Endothelial cell (in vitro differentiated cells): Measurements from ENCODE around the gene TPO. TPM values are rescaled to one million over a fixed set of nuclear protein-coding genes. Genes with fewer than 3 reads are reported as not detected.

Source experiments
- DNase-seq: peaks from one replicate; pipeline ENCODE4 v3.0.0; 2021; ENCODE audit warnings: low spot score
- H3K27ac Mint-ChIP-seq: one replicate; pipeline ENCODE4 v1.8.0; 2021; ENCODE audit warnings: mixed read lengths, inconsistent platforms; ENCODE audit not compliant: unreplicated experiment
- H3K27me3 Mint-ChIP-seq: one replicate; pipeline ENCODE4 v1.8.0; 2021; ENCODE audit warnings: mild to moderate bottlenecking, moderate library complexity, mixed read lengths, inconsistent platforms; ENCODE audit not compliant: unreplicated experiment
- H3K36me3 Mint-ChIP-seq: one replicate; pipeline ENCODE4 v1.8.0; 2021; ENCODE audit warnings: mild to moderate bottlenecking, low read depth, mixed read lengths, inconsistent platforms; ENCODE audit not compliant: unreplicated experiment
- H3K4me1 Mint-ChIP-seq: one replicate; pipeline ENCODE4 v1.8.0; 2021; ENCODE audit warnings: mild to moderate bottlenecking, mixed read lengths, inconsistent platforms; ENCODE audit not compliant: unreplicated experiment
- H3K4me3 Mint-ChIP-seq: one replicate; pipeline ENCODE4 v1.8.0; 2021; ENCODE audit warnings: mild to moderate bottlenecking, mixed read lengths, inconsistent platforms; ENCODE audit not compliant: unreplicated experiment
- H3K9me3 Mint-ChIP-seq: one replicate; pipeline ENCODE4 v1.8.0; 2021; ENCODE audit warnings: mixed read lengths, inconsistent platforms; ENCODE audit not compliant: unreplicated experiment
- CTCF ChIP-seq: fragments of 200-600 bp; sonication (generic); IDR thresholded peaks from one replicate; pipeline ENCODE4 v1.5.0; 2021; ENCODE audit warnings: antibody characterized with exemption; ENCODE audit not compliant: unreplicated experiment
- total RNA-seq: library from RNA; stranded (reverse); fragmentation: NEBNext Ultra II Directional; extraction: Animal tissue kit (Norgen Biotek cat#: 25700); gene quantifications from one replicate; pipeline ENCODE4 v1.2.1, GENCODE V29; 2021; ENCODE audit not compliant: unreplicated experiment

Gene TPO
- total RNA-seq, 1 donor from 2014 or later: 0.41 TPM

GRCh38 chr2:1542971-1543370, 129.7 kb downstream of the TPO start:
- no peaks in the 10 kb centered on the region for H3K27me3 Mint-ChIP-seq
- DNase-seq: no peak
- H3K9me3 Mint-ChIP-seq: no peaks in the 10 kb centered on the region
- H3K4me1 Mint-ChIP-seq: no peaks in the 10 kb centered on the region
- H3K36me3 Mint-ChIP-seq: no peaks in the 10 kb centered on the region
- no peak overlapping the region for H3K4me3 Mint-ChIP-seq
- H3K27ac Mint-ChIP-seq: no peak overlapping the region
- TF ChIP-seq CTCF: no peak

- H3K4me3 Mint-ChIP-seq: no peak overlapping the region
- no peak overlapping the region for H3K27ac Mint-ChIP-seq
- no peaks in the 10 kb centered on the region for H3K9me3 Mint-ChIP-seq
- DNase-seq: no peak
- H3K27me3 Mint-ChIP-seq: no peaks in the 10 kb centered on the region
- no peaks in the 10 kb centered on the region for H3K4me1 Mint-ChIP-seq
- no peaks in the 10 kb centered on the region for H3K36me3 Mint-ChIP-seq
- TF ChIP-seq CTCF: no peak
Observed at GRCh38 chr2:1543776-1544477, 130.7 kb downstream of the TPO start.

GRCh38 chr2:1544478-1545069, 131.3 kb downstream of the TPO start:
- H3K4me1 Mint-ChIP-seq: no peaks in the 10 kb centered on the region
- no peak overlapping the region for H3K4me3 Mint-ChIP-seq
- no peak for TF ChIP-seq CTCF
- H3K27me3 Mint-ChIP-seq: no peaks in the 10 kb centered on the region
- no peak for DNase-seq
- no peak overlapping the region for H3K27ac Mint-ChIP-seq
- no peaks in the 10 kb centered on the region for H3K9me3 Mint-ChIP-seq
- H3K36me3 Mint-ChIP-seq: no peaks in the 10 kb centered on the region

GRCh38 chr2:1546023-1546591, 132.8 kb downstream of the TPO start:
- DNase-seq: peak; percentile 72

More at GRCh38 chr2:1546023-1546591, 132.8 kb downstream of the TPO start:
- no peak overlapping the region for H3K4me3 Mint-ChIP-seq
- H3K4me1 Mint-ChIP-seq: no peaks in the 10 kb centered on the region
- no peaks in the 10 kb centered on the region for H3K9me3 Mint-ChIP-seq
- H3K27me3 Mint-ChIP-seq: peaks cover 2% of the 10 kb centered on the region
- peak; percentile 82 for TF ChIP-seq CTCF
- H3K27ac Mint-ChIP-seq: no peak overlapping the region
- no peaks in the 10 kb centered on the region for H3K36me3 Mint-ChIP-seq
